ENCODE data around the gene ARFGAP1. TPM values are rescaled to one million over a fixed set of nuclear protein-coding genes. Genes with fewer than 3 reads are reported as not detected.

Gene ARFGAP1
- total RNA-seq, 4 donors from 2014 or later, result 70.7 to 75.7 (median 72.7) TPM

- Histone ChIP-seq H3K27me3 (peaks cover 7% of the 10 kb centered on the region), H3K27ac (no peak within 1 kb of the TSS), H3K36me3 (no peaks in the 10 kb centered on the region), H3K4me3 (replicated peaks in 1 of 3) (peak within 1 kb of the TSS in 1 of 3 donors; percentile 23), H3K9me3 (no peaks in the 10 kb centered on the region), H3K4me1 (peaks cover 17 to 37% of the 10 kb centered on the region in 2 donors)
- no CpG with 5 or more reads among the region's 46 CpGs for WGBS, 2 donors
- TF ChIP-seq POLR2A (IDR thresholded peaks at IDR 0.05), result no peak
- no peak for TF ChIP-seq CTCF (IDR thresholded peaks at IDR 0.05)
- DNase-seq, result no peak
- intact Hi-C loops (cut with DNase I), result no loop called here
These were observed 18.4 kb upstream of the ARFGAP1 start, which contains the start of gene NKAIN4 for GRCh38 chr20:63254232-63254605. Gene NKAIN4, minus strand, starts transcription at chr20:63254463. Its CDS starts 13 bp downstream, at chr20:63254450.

DNA sequence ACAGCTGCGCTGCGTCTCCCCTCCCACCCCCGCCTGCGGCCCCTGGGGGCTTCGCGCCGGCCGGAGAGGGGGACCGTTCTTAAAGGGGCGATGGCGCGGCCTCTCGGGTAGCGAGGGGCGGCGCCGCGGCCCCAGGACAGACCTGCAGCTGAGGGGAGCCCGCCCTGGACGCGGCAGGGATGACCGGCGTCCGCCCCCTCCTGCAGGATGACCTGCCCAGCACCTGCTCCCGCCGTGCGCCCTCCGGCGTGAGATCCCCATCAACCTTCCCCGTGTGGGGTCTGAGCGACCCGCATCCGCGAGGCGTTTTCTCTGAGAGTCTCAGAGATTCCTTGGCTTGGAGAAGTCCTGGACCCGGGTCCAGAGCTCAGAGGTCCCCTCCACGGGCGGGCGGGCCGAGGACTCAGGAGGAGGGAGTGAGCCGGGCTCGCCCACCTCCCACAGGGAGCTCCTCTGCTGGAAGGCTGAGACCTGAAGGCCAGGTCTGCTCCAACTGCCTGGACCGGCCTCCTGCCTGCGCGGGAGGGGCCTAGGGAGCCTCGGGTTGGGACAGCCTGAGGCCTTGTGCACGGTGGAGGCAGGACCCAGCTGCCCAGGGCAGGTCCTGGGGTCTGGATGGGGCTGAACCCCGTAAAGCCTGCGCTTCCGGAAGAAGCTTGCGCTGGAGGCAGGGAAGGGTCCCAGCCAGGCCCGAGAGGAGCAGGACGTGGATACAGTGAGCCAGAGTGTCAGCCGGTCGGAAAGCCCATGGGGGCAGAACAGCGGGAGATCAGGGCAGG is 17.8 kb upstream of the ARFGAP1 start:
- Histone ChIP-seq H3K36me3 (no peaks in the 10 kb centered on the region), H3K4me1 (peaks cover 11 to 31% of the 10 kb centered on the region in 2 donors), H3K27me3 (peaks cover 7% of the 10 kb centered on the region), H3K4me3 (replicated peaks in 1 of 3) (no peak overlapping the region), H3K9me3 (no peaks in the 10 kb centered on the region), H3K27ac (no peak overlapping the region)
- no peak for TF ChIP-seq POLR2A (IDR thresholded peaks at IDR 0.05)
- peak in 1 of 6 experiments; percentile 29 for TF ChIP-seq CTCF (IDR thresholded peaks at IDR 0.05)
- intact Hi-C loops (cut with DNase I), result no loop called here
- no peak for DNase-seq
- 37 to 57% methylated on average over 14 to 20 of the region's 56 CpGs for WGBS, 2 donors

- Histone ChIP-seq H3K9me3 (no peaks in the 10 kb centered on the region), H3K27ac (no peak overlapping the region), H3K36me3 (no peaks in the 10 kb centered on the region), H3K27me3 (peaks cover 7% of the 10 kb centered on the region), H3K4me3 (replicated peaks in 1 of 3) (no peak overlapping the region), H3K4me1 (peaks cover 13 to 21% of the 10 kb centered on the region in 2 donors)
- no peak for TF ChIP-seq POLR2A (IDR thresholded peaks at IDR 0.05)
- no peak for TF ChIP-seq CTCF (IDR thresholded peaks at IDR 0.05)
- no peak for DNase-seq
- 66 to 73% methylated on average over 24 to 29 of the region's 31 CpGs for WGBS, 2 donors
- intact Hi-C loops (cut with DNase I), result no loop called here
These were observed 16.5 kb upstream of the ARFGAP1 start for GRCh38 chr20:63255931-63256704.

DNA sequence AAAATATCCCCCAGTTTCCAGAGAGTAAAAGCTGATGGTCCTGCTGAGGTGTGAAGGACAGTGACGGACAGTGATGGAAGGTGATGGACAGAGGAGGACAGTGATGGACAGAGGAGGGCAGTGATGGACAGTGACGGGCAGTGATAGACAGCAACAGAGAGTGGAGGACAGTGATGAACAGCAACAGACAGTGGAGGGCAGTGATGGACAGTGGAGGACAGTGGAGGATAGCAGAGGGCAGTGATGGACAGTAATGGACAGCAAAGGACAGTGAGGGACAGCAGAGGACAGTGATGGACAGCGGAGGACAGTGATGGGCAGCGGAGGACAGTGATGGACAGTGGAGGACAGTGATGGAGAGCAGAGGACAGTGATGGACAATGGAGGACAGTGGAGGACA is 15.7 kb upstream of the ARFGAP1 start:
- whole genome bisulfite sequencing, 2 donors, result 93% methylated on average over 4 of the region's 4 CpGs
- no peak for DNase-seq
- Histone ChIP-seq H3K27ac (no peak overlapping the region), H3K4me1 (peaks cover 14 to 30% of the 10 kb centered on the region in 2 donors), H3K4me3 (replicated peaks in 1 of 3) (no peak overlapping the region), H3K27me3 (peaks cover 7% of the 10 kb centered on the region), H3K36me3 (no peaks in the 10 kb centered on the region), H3K9me3 (no peaks in the 10 kb centered on the region)
- intact Hi-C loops (cut with DNase I), result no loop called here
- TF ChIP-seq CTCF (IDR thresholded peaks at IDR 0.05) (no peak), POLR2A (IDR thresholded peaks at IDR 0.05) (no peak)

DNA sequence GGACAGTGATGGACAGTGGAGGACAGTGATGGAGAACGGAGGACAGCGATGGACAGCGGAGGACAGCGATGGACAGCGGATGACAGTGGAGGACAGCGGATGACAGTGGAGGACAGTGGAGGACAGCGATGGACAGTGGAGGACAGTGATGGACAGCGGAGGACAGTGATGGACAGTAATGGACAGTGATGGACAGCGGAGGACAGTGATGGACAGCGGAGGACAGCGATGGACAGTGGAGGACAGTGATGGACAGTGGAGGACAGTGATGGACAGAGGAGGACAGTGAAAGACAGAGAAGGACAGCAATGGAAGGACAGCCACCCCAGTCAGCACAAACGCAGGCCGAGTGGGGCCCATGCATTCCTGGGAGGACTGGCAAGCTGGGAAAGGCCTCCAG is 15.0 kb upstream of the ARFGAP1 start:
- WGBS, 2 donors, result 88 to 90% methylated on average over 13 of the region's 13 CpGs
- H3K27me3 ChIP-seq, result peaks cover 7% of the 10 kb centered on the region
- DNase-seq, result no peak

More for the DNA sequence above, 15.0 kb upstream of the ARFGAP1 start:
- Histone ChIP-seq H3K27ac (no peak overlapping the region), H3K4me1 (peaks cover 14 to 32% of the 10 kb centered on the region in 2 donors), H3K9me3 (no peaks in the 10 kb centered on the region), H3K4me3 (replicated peaks in 1 of 3) (no peak overlapping the region), H3K36me3 (no peaks in the 10 kb centered on the region)
- intact Hi-C loops (cut with DNase I), result no loop called here
- TF ChIP-seq CTCF (IDR thresholded peaks at IDR 0.05) (no peak), POLR2A (IDR thresholded peaks at IDR 0.05) (no peak)
